Measurements from ENCODE around the gene SPINK13.
"Not testable (repeated sequence)": the region's sequence is repeated elsewhere in the genome, so short reads cannot be mapped to it uniquely, and the experiment has no call there.

SPINK13 gene

DNA sequence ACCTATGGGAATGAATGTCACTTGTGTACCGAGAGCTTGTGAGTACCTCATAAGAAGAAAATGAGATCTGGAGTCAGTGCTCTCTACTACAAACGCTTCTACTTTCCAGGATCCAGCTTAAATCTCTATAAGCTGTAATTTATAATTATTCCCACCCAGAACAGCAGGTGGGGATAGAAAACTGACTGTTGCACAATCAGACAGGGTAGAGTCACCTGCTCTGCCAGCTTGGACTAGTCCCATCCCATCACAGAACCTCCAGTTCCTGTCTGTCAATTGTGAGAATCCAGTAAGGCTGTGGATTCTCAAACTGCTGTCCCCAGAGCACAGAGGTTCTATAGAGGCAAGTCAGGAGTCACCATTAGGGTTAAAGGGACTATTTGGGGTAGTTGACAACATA, 45.6 kb downstream of the SPINK13 start:
- DNase-seq = no peak

DNA sequence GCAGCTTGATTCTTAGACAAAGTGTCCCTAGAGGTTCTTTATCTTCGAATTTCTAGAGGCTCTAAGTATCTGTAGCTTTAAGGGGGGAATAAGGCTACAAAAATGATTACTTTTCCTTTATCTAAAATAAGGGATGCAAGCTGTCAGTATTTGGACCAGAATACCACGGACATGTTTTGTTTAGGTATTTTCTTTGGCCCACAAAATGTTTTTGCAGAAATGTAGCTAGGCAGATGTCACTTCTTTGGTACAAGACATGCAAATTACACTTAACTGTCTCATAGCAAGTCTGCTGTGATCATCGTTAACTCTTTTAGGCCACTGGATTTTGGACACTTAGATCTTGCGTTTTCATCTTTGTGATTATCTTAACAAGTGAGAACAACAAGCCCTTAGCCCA, 46.1 kb downstream of the SPINK13 start:
- DNase-seq = no peak

DNA sequence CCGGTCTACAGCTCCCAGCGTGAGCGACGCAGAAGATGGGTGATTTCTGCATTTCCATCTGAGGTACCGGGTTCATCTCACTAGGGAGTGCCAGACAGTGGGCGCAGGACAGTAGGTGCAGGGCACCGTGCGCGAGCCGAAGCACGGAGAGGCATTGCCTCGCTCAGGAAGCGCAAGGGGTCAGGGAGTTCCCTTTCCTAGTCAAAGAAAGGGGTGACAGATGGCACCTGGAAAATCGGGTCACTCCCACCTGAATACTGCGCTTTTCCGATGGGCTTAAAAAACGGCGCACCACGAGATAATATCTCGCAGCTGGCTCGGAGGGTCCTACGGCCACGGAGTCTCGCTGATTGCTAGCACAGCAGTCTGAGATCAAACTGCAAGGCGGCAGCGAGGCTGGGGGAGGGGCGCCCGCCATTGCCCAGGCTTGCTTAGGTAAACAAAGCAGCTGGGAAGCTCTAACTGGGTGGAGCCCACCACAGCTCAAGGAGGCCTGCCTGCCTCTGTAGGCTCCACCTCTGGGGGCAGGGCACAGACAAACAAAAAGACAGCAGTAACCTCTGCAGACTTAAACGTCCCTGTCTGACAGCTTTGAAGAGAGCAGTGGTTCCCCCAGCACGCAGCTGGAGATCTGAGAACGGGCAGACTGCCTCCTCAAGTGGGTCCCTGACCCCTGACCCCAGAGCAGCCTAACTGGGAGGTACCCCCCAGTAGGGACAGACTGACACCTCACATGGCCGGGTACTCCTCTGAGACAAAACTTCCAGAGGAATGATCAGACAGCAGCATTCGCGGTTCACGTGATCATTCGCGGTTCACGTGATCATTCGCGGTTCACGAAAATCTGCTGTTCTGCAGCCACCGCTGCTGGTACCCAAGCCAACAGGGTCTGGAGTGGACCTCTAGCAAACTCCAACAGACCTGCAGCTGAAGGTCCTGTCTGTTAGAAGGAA, 51.7 kb downstream of the SPINK13 start:
- not testable (repeated sequence) for DNase-seq

DNA sequence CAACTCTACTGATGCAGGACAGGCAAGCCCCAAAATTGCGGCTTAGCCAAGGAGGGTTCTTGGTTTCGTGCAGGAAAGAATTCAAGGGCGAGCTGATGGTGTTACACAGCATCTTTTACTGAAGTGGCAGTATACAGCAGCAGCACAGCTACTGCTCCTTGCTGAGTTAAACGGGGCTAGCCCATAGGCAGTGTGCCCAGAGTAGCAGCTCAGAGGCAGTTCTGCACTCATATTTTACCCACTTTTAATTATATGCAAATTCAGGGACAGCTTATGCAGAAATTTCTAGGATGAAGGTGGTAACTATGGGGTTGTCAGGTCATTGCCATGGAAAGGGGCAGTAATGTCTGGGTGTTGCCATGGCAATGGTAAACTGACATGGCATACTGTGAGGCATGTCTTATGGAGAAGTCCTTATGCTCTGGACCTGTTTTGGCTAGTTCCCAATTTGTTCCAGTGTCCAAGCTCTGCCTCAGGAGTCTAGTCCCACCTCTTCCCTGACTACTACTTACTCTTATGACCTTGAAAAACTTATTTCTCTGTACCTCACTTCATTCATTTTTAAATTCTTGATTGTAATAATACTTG, 64.8 kb downstream of the SPINK13 start:
- DNase-seq = no peak

DNA sequence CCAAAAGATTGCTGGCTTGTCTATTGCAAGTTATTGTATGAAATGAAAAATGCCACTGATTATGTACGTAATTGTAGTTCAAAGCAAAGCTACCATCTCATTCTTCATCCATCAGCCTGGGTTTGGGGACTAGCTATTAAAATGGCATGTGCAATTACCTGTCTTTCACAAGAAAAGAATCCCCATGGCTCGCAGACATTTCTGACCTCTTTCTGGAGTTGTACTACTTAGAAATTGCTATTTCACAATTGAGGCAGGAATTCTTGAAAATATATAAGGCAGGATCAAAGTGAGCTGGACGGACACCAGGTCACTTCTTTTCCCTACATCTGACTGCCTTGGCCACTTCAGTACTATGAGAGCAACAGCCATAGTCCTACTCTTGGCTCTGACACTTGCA, 66.7 kb downstream of the SPINK13 start, which contains the start of gene SPINK9:
TSS of gene SPINK9 (plus strand) at position 301 of the 400 bp plus-strand sequence. CDS start at position 356, 55 bp downstream.
- no peak for DNase-seq
